ENCODE results near the gene ARHGEF19.
A peak's percentile ranks its signal among the peaks of the same experiment; 100 is the strongest.

DNA sequence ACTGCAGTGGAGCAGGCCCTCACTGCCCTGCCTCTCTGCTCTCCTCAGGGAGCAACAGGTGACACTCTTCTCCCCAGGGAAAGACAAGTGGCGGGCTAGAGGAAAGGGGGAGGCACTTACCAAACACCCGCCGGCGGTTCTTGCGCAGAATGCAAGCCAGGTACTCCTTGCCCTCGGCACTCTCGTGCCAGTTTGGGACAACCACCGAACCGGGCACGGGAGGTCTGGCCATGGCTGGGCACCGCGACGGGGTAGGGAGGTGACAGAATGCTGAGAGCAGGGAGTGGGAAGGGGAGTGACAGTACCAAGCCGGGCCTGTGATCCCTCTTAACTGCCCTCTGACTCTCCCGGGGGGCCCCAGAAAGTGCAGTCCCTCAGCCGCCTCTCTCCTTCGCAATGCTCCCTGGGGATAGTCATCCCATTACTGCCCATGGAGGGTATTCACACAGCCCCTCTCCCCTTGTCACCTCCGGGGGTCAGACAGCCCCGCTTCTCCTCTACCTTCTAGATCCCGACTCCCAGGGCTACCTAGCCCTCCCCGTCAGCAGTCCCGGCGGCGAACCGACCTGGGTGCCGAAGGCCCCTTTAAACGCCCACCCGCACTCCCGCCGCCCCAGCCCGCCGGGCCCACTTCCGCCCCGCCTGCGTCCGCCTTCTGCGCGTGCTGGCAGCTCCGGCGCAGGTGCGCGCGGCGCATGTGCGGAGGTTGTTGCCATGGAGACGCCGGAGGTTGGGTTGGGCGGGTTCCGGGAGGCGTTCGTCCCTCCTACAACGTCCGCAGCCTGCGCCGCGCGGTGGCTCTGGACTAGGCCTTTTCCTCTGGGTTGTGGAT, 24.3 kb upstream of the ARHGEF19 start, which contains the start of gene CPLANE2:
- TF ChIP-seq EZH2 (IDR thresholded peaks at IDR 0.05), result no peak
- TF ChIP-seq POLR2AphosphoS5 (IDR thresholded peaks at IDR 0.05; ENCODE audit: borderline replicate concordance, low read depth, low read length), result peak; percentile 89

Data from SK-N-MC (cell line).